ENCODE data around the gene RBM12.
"Not testable (repeated sequence)": the region's sequence is repeated elsewhere in the genome, so short reads cannot be mapped to it uniquely, and the experiment has no call there.

The RBM12 gene

GRCh38 chr20:35695978-35696377, 31.3 kb upstream of the RBM12 start:
- no peaks in the 10 kb centered on the region for H3K9me3 ChIP-seq (ENCODE audit: control insufficient read depth, low read length)
- H3K27me3 ChIP-seq (replicated peaks; ENCODE audit: control insufficient read depth, insufficient read depth, low read length), result no peaks in the 10 kb centered on the region
- no peak for DNase-seq (ENCODE audit: low read depth)
- H3K36me3 ChIP-seq (ENCODE audit: control insufficient read depth, insufficient read depth, low read length, severe bottlenecking), result peaks cover 34% of the 10 kb centered on the region
- H3K9ac ChIP-seq (ENCODE audit: low read length), result no peak overlapping the region
- peaks cover 24% of the 10 kb centered on the region for H3K4me1 ChIP-seq (ENCODE audit: control insufficient read depth, insufficient read depth, low read length)
- no peak overlapping the region for H3K4me3 ChIP-seq (ENCODE audit: low read length)

DNA sequence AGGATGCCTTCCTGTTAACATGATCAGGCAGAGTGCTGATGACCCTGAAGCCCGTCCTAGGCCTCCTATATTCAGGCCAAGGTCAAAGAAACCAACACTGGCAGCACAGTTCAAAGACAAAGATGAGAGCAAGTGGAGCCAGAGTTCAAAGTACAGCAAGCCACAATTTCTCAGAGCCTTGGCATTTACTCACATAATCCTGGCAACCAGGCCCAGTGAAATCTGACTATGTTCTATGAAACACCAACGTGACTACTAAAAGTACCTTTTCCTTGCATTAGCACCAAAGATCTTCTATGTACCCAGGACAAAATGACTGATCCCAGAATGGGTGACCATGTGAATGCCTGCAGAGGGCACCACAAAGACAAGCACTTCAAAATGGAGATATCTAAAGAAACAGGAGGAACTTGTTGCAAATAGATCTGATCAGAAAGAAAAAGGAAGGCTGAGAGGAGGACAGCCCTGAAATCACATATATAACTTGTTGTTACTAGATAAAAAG, 30.6 kb upstream of the RBM12 start:
- DNase-seq (ENCODE audit: low read depth), result no peak
- H3K4me3 ChIP-seq (ENCODE audit: low read length), result no peak overlapping the region
- H3K9ac ChIP-seq (ENCODE audit: low read length), result no peak overlapping the region
- H3K27me3 ChIP-seq (replicated peaks; ENCODE audit: control insufficient read depth, insufficient read depth, low read length), result no peaks in the 10 kb centered on the region
- H3K9me3 ChIP-seq (ENCODE audit: control insufficient read depth, low read length), result no peaks in the 10 kb centered on the region
- peaks cover 18% of the 10 kb centered on the region for H3K4me1 ChIP-seq (ENCODE audit: control insufficient read depth, insufficient read depth, low read length)
- peaks cover 39% of the 10 kb centered on the region for H3K36me3 ChIP-seq (ENCODE audit: control insufficient read depth, insufficient read depth, low read length, severe bottlenecking)

DNA sequence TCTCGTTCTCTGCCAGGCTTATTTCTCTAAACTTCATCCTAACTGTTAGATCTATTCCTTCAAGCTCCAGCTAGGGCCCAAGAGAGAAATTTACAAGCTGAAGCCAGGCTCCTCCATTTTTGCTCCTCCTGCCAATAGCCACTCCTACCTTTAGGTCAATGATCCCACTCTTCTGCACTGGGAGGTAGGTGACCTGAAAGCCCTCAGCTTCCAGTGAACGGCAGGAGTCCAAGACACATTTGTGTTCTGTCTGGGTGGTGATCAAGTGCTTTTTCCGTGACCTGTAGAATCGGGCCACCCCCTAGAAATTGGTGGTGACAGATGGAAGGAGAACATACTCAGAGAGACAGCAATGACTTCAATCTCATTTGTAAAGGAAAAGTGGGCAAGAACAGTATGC, 25.6 kb upstream of the RBM12 start:
- no peak for DNase-seq (ENCODE audit: low read depth)
- no peaks in the 10 kb centered on the region for H3K9me3 ChIP-seq (ENCODE audit: control insufficient read depth, low read length)

GRCh38 chr20:35686872-35687271, 22.2 kb upstream of the RBM12 start:
- not testable (repeated sequence) for H3K9ac ChIP-seq (ENCODE audit: low read length); H3K4me1 ChIP-seq (ENCODE audit: control insufficient read depth, insufficient read depth, low read length); H3K4me3 ChIP-seq (ENCODE audit: low read length); H3K27me3 ChIP-seq (replicated peaks; ENCODE audit: control insufficient read depth, insufficient read depth, low read length); H3K9me3 ChIP-seq (ENCODE audit: control insufficient read depth, low read length); DNase-seq (ENCODE audit: low read depth)
- peaks cover 42% of the 10 kb centered on the region for H3K36me3 ChIP-seq (ENCODE audit: control insufficient read depth, insufficient read depth, low read length, severe bottlenecking)

More for the DNA sequence above, 25.6 kb upstream of the RBM12 start:
- Histone ChIP-seq H3K4me1 (ENCODE audit: control insufficient read depth, insufficient read depth, low read length) (no peaks in the 10 kb centered on the region), H3K36me3 (ENCODE audit: control insufficient read depth, insufficient read depth, low read length, severe bottlenecking) (peaks cover 59% of the 10 kb centered on the region), H3K27me3 (replicated peaks; ENCODE audit: control insufficient read depth, insufficient read depth, low read length) (no peaks in the 10 kb centered on the region), H3K4me3 (ENCODE audit: low read length) (no peak overlapping the region), H3K9ac (ENCODE audit: low read length) (no peak overlapping the region)

DNA sequence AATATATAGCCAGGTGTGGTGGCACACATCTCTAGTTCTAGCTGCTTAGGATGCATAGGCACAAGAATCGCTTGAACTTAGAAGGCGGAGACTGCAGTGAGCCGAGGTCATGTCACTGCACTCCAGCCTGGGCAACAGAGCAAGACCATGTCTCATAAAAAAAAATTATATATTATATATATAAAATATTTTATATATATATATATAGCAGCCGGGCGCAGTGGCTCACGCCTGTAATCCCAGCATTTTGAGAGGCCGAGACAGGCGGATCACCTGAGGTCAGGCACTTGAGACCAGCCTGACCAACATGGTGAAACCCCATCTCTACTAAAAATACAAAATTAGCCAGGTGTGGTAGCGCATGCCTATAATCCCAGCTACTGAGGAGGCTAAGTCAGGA, 20.7 kb upstream of the RBM12 start:
- not testable (repeated sequence) for H3K4me1 ChIP-seq (ENCODE audit: control insufficient read depth, insufficient read depth, low read length); H3K4me3 ChIP-seq (ENCODE audit: low read length); H3K27me3 ChIP-seq (replicated peaks; ENCODE audit: control insufficient read depth, insufficient read depth, low read length); H3K9ac ChIP-seq (ENCODE audit: low read length); H3K9me3 ChIP-seq (ENCODE audit: control insufficient read depth, low read length); DNase-seq (ENCODE audit: low read depth)
- peaks cover 36% of the 10 kb centered on the region for H3K36me3 ChIP-seq (ENCODE audit: control insufficient read depth, insufficient read depth, low read length, severe bottlenecking)

DNA sequence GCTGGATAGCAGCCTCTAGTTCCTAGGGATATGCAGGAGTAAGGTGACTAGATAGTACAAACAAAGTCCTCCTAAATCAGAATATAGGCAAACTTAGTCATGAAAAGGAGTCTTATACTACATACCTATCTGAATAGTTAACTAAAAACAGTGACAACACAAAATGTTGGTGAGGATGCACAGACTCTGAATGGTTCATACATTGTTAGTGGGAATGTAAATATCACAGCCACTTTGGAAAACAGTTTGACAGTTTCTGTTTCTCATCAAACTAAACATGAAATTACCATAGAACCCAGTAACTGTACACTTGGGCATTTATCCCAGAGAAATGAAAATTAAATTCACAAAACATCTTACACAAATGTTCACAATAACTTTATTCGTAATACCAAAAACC, 17.3 kb upstream of the RBM12 start:
- no peaks in the 10 kb centered on the region for H3K4me1 ChIP-seq (ENCODE audit: control insufficient read depth, insufficient read depth, low read length)
- H3K9me3 ChIP-seq (ENCODE audit: control insufficient read depth, low read length), result no peaks in the 10 kb centered on the region
- DNase-seq (ENCODE audit: low read depth), result no peak
- no peak overlapping the region for H3K4me3 ChIP-seq (ENCODE audit: low read length)
- H3K36me3 ChIP-seq (ENCODE audit: control insufficient read depth, insufficient read depth, low read length, severe bottlenecking), result peaks cover 20% of the 10 kb centered on the region
- no peak overlapping the region for H3K9ac ChIP-seq (ENCODE audit: low read length)
- H3K27me3 ChIP-seq (replicated peaks; ENCODE audit: control insufficient read depth, insufficient read depth, low read length), result no peaks in the 10 kb centered on the region

- no peak overlapping the region for H3K9ac ChIP-seq (ENCODE audit: low read length)
- no peaks in the 10 kb centered on the region for H3K4me1 ChIP-seq (ENCODE audit: control insufficient read depth, insufficient read depth, low read length)
- no peaks in the 10 kb centered on the region for H3K9me3 ChIP-seq (ENCODE audit: control insufficient read depth, low read length)
- DNase-seq (ENCODE audit: low read depth), result no peak
- H3K36me3 ChIP-seq (ENCODE audit: control insufficient read depth, insufficient read depth, low read length, severe bottlenecking), result peaks cover 19% of the 10 kb centered on the region
- H3K27me3 ChIP-seq (replicated peaks; ENCODE audit: control insufficient read depth, insufficient read depth, low read length), result no peaks in the 10 kb centered on the region
- H3K4me3 ChIP-seq (ENCODE audit: low read length), result no peak overlapping the region
Measured at GRCh38 chr20:35680452-35681183, 15.9 kb upstream of the RBM12 start.

- no peaks in the 10 kb centered on the region for H3K27me3 ChIP-seq (replicated peaks; ENCODE audit: control insufficient read depth, insufficient read depth, low read length)
- no peak overlapping the region for H3K9ac ChIP-seq (ENCODE audit: low read length)
- H3K4me3 ChIP-seq (ENCODE audit: low read length), result no peak overlapping the region
- no peaks in the 10 kb centered on the region for H3K9me3 ChIP-seq (ENCODE audit: control insufficient read depth, low read length)
- DNase-seq (ENCODE audit: low read depth), result no peak
- peaks cover 56% of the 10 kb centered on the region for H3K36me3 ChIP-seq (ENCODE audit: control insufficient read depth, insufficient read depth, low read length, severe bottlenecking)
- H3K4me1 ChIP-seq (ENCODE audit: control insufficient read depth, insufficient read depth, low read length), result no peaks in the 10 kb centered on the region
Measured at GRCh38 chr20:35674921-35675320, 10.2 kb upstream of the RBM12 start.

GRCh38 chr20:35673884-35674283, 9.2 kb upstream of the RBM12 start:
- H3K4me1 ChIP-seq (ENCODE audit: control insufficient read depth, insufficient read depth, low read length), result no peaks in the 10 kb centered on the region
- H3K4me3 ChIP-seq (ENCODE audit: low read length), result no peak overlapping the region
- no peak overlapping the region for H3K9ac ChIP-seq (ENCODE audit: low read length)
- no peaks in the 10 kb centered on the region for H3K9me3 ChIP-seq (ENCODE audit: control insufficient read depth, low read length)
- H3K36me3 ChIP-seq (ENCODE audit: control insufficient read depth, insufficient read depth, low read length, severe bottlenecking), result peaks cover 66% of the 10 kb centered on the region
- DNase-seq (ENCODE audit: low read depth), result no peak
- no peaks in the 10 kb centered on the region for H3K27me3 ChIP-seq (replicated peaks; ENCODE audit: control insufficient read depth, insufficient read depth, low read length)

- no peak overlapping the region for H3K4me3 ChIP-seq (ENCODE audit: low read length)
- no peaks in the 10 kb centered on the region for H3K4me1 ChIP-seq (ENCODE audit: control insufficient read depth, insufficient read depth, low read length)
- no peaks in the 10 kb centered on the region for H3K9me3 ChIP-seq (ENCODE audit: control insufficient read depth, low read length)
- H3K9ac ChIP-seq (ENCODE audit: low read length), result no peak overlapping the region
- no peaks in the 10 kb centered on the region for H3K27me3 ChIP-seq (replicated peaks; ENCODE audit: control insufficient read depth, insufficient read depth, low read length)
- H3K36me3 ChIP-seq (ENCODE audit: control insufficient read depth, insufficient read depth, low read length, severe bottlenecking), result peaks cover 64% of the 10 kb centered on the region
- no peak for DNase-seq (ENCODE audit: low read depth)
Measured at GRCh38 chr20:35669681-35670080, 5.0 kb upstream of the RBM12 start.

- H3K9ac ChIP-seq (ENCODE audit: low read length), result no peak overlapping the region
- H3K9me3 ChIP-seq (ENCODE audit: control insufficient read depth, low read length), result no peaks in the 10 kb centered on the region
- no peak for DNase-seq (ENCODE audit: low read depth)
- H3K4me3 ChIP-seq (ENCODE audit: low read length), result no peak overlapping the region
- H3K36me3 ChIP-seq (ENCODE audit: control insufficient read depth, insufficient read depth, low read length, severe bottlenecking), result peaks cover 60% of the 10 kb centered on the region
- no peaks in the 10 kb centered on the region for H3K27me3 ChIP-seq (replicated peaks; ENCODE audit: control insufficient read depth, insufficient read depth, low read length)
- no peaks in the 10 kb centered on the region for H3K4me1 ChIP-seq (ENCODE audit: control insufficient read depth, insufficient read depth, low read length)
Measured at GRCh38 chr20:35669221-35669620, 4.5 kb upstream of the RBM12 start.

DNA sequence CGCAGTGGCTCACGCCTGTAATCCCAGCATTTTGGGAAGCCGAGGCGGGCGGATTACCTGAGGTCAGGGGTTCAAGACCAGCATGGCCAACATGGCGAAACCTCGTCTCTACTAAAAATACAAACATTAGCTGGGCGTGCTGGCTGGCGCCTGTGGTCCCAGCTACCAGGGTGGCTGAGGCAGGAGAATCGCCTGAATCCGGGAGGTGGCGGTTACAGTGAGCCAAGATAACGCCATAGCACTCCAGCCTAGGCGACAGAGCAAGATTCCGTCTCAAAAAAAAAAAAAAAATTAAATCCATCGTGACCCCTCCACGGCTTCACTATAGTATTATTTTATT, 1.2 kb upstream of the RBM12 start:
- no peak overlapping the region for H3K4me3 ChIP-seq (ENCODE audit: low read length)

More for the DNA sequence above, 1.2 kb upstream of the RBM12 start:
- no peak overlapping the region for H3K9ac ChIP-seq (ENCODE audit: low read length)
- peaks cover 25% of the 10 kb centered on the region for H3K4me1 ChIP-seq (ENCODE audit: control insufficient read depth, insufficient read depth, low read length)
- H3K36me3 ChIP-seq (ENCODE audit: control insufficient read depth, insufficient read depth, low read length, severe bottlenecking), result peaks cover 30% of the 10 kb centered on the region
- H3K27me3 ChIP-seq (replicated peaks; ENCODE audit: control insufficient read depth, insufficient read depth, low read length), result no peaks in the 10 kb centered on the region
- H3K9me3 ChIP-seq (ENCODE audit: control insufficient read depth, low read length), result no peaks in the 10 kb centered on the region
- no peak for DNase-seq (ENCODE audit: low read depth)
